Osteoblast (primary cell): ENCODE results near the gene EVI5L. TPM values are rescaled to one million over a fixed set of nuclear protein-coding genes. Genes with fewer than 3 reads are reported as not detected.
A peak's percentile ranks its signal among the peaks of the same experiment; 100 is the strongest.

Experiments used
- DNase-seq: peaks from one replicate; pipeline ENCODE4 v3.0.0; 2011; ENCODE audit warnings: low spot score, mixed read lengths; ENCODE audit not compliant: insufficient read length; ENCODE audit errors: missing footprints
- H2AFZ ChIP-seq: 2 replicates; pipeline ENCODE4 v1.6.0; 2011; ENCODE audit warnings: mild to moderate bottlenecking, low read length
- H3K27ac ChIP-seq: 2 replicates; pipeline ENCODE4 v1.5.1; 2011; ENCODE audit warnings: mild to moderate bottlenecking, low read depth, low read length, moderate library complexity
- H3K27me3 ChIP-seq: 2 replicates; pipeline ENCODE4 v1.6.0; 2012; ENCODE audit warnings: mild to moderate bottlenecking, control low read depth, inconsistent platforms, low read length, moderate library complexity; ENCODE audit not compliant: insufficient read depth
- H3K36me3 ChIP-seq: 2 replicates; pipeline ENCODE4 v1.5.1; 2011; ENCODE audit warnings: mild to moderate bottlenecking, low read length, control low read depth, moderate library complexity; ENCODE audit not compliant: insufficient read depth
- H3K4me1 ChIP-seq: 2 replicates; pipeline ENCODE4 v1.5.1; 2011; ENCODE audit warnings: mild to moderate bottlenecking, low read length, control low read depth, moderate library complexity; ENCODE audit not compliant: insufficient read depth
- H3K4me2 ChIP-seq: 2 replicates; pipeline ENCODE4 v1.6.0; 2011; ENCODE audit warnings: mild to moderate bottlenecking, low read length; ENCODE audit not compliant: insufficient read depth
- H3K4me3 ChIP-seq: fragments of 200-600 bp; sonication (generic); 3 replicates; pipeline ENCODE4 v1.5.1; 2012; ENCODE audit warnings: mild to moderate bottlenecking, low read length, inconsistent platforms; ENCODE audit not compliant: insufficient read depth
- H3K79me2 ChIP-seq: 2 replicates; pipeline ENCODE4 v1.6.0; 2012; ENCODE audit warnings: mild to moderate bottlenecking, low read length, control low read depth, inconsistent platforms; ENCODE audit not compliant: insufficient read depth
- H3K9me3 ChIP-seq: 2 replicates; pipeline ENCODE4 v1.5.1; 2011; ENCODE audit warnings: low read depth, low read length, control low read depth
- H4K20me1 ChIP-seq: 2 replicates; pipeline ENCODE4 v1.6.0; 2012; ENCODE audit warnings: mild to moderate bottlenecking, low read length, control low read depth; ENCODE audit not compliant: insufficient read depth
- total RNA-seq: library from RNA; depleted of rRNA; stranded (reverse); fragments of >200 nt; gene quantifications from 2 replicates; pipeline ENCODE4 v1.2.3, GENCODE V29; 2012
- TF ChIP-seq, protein P1 (sequence below): IDR thresholded peaks from 2 replicates; pipeline ENCODE4 v1.5.1; 2011; ENCODE audit warnings: mild to moderate bottlenecking, low read depth, low read length, moderate library complexity; ENCODE audit errors: extremely low read depth

EVI5L gene
- total RNA-seq, 1 donor = 26.1 TPM

DNA sequence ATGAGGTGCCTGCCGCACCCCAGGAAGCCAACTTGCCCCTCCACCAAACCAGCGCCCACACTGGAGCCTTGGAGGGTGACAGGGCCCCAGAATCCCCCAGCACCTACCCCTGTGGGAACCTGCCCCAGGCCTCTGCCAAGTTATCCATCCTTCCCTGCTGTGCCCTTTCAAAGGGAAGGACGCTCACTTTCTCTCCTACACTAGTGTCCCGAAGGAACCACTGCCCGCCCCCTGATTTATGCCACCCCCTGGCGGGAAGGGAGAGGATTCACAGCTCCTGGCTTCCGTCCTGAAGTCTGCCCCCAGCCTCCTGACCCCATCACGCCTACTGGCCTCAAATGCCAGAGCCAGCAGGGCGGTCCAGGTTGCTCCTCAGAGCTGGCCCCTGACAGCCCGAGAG, 1.4 kb downstream of the EVI5L start:
- TF ChIP-seq, protein P1, sequence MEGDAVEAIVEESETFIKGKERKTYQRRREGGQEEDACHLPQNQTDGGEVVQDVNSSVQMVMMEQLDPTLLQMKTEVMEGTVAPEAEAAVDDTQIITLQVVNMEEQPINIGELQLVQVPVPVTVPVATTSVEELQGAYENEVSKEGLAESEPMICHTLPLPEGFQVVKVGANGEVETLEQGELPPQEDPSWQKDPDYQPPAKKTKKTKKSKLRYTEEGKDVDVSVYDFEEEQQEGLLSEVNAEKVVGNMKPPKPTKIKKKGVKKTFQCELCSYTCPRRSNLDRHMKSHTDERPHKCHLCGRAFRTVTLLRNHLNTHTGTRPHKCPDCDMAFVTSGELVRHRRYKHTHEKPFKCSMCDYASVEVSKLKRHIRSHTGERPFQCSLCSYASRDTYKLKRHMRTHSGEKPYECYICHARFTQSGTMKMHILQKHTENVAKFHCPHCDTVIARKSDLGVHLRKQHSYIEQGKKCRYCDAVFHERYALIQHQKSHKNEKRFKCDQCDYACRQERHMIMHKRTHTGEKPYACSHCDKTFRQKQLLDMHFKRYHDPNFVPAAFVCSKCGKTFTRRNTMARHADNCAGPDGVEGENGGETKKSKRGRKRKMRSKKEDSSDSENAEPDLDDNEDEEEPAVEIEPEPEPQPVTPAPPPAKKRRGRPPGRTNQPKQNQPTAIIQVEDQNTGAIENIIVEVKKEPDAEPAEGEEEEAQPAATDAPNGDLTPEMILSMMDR = peak; percentile 53
- peaks cover 38% of the 10 kb centered on the region for H3K79me2 ChIP-seq
- H2AFZ ChIP-seq = peak overlapping the region; percentile 0
- peak; percentile 97 for DNase-seq
- no peak overlapping the region for H3K27ac ChIP-seq
- no peaks in the 10 kb centered on the region for H3K36me3 ChIP-seq
- no peaks in the 10 kb centered on the region for H3K27me3 ChIP-seq
- peaks cover 12% of the 10 kb centered on the region for H4K20me1 ChIP-seq
- H3K4me2 ChIP-seq = peak overlapping the region; percentile 74
- H3K9me3 ChIP-seq = no peaks in the 10 kb centered on the region
- peak overlapping the region; percentile 74 for H3K4me3 ChIP-seq
- peaks cover 19% of the 10 kb centered on the region for H3K4me1 ChIP-seq

DNA sequence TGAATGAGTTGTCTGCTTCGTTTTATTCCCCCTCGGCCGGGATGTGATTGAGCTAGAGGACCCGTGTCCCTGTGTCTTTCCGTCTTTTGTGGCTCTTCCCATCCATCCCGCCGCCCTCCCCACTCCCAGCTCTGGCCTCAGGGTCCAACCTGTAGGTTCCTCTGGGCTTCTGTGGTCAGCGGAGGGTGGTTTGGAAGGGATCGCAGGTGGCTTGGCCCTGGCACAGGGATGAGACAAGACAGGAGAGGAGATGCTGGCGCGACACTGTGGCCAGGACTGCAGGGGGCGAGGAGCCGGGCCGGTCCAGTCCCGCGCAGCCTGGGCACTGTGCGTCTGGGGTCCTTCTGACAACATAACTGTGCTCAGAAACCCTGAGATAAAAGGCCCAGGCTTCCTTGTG, 2.0 kb downstream of the EVI5L start:
- Histone ChIP-seq H3K79me2 (peaks cover 38% of the 10 kb centered on the region), H3K4me3 (peak overlapping the region; percentile 74), H4K20me1 (peaks cover 12% of the 10 kb centered on the region), H3K27me3 (no peaks in the 10 kb centered on the region), H3K36me3 (no peaks in the 10 kb centered on the region), H3K27ac (no peak overlapping the region), H3K4me1 (peaks cover 19% of the 10 kb centered on the region), H3K9me3 (no peaks in the 10 kb centered on the region), H2AFZ (no peak overlapping the region), H3K4me2 (peak overlapping the region; percentile 74)
- TF ChIP-seq, protein P1 = no peak
- no peak for DNase-seq

- no peak for DNase-seq
- H3K4me2 ChIP-seq = no peak overlapping the region
- no peaks in the 10 kb centered on the region for H3K36me3 ChIP-seq
Observed at GRCh38 chr19:7832781-7833180, 2.8 kb downstream of the EVI5L start.

DNA sequence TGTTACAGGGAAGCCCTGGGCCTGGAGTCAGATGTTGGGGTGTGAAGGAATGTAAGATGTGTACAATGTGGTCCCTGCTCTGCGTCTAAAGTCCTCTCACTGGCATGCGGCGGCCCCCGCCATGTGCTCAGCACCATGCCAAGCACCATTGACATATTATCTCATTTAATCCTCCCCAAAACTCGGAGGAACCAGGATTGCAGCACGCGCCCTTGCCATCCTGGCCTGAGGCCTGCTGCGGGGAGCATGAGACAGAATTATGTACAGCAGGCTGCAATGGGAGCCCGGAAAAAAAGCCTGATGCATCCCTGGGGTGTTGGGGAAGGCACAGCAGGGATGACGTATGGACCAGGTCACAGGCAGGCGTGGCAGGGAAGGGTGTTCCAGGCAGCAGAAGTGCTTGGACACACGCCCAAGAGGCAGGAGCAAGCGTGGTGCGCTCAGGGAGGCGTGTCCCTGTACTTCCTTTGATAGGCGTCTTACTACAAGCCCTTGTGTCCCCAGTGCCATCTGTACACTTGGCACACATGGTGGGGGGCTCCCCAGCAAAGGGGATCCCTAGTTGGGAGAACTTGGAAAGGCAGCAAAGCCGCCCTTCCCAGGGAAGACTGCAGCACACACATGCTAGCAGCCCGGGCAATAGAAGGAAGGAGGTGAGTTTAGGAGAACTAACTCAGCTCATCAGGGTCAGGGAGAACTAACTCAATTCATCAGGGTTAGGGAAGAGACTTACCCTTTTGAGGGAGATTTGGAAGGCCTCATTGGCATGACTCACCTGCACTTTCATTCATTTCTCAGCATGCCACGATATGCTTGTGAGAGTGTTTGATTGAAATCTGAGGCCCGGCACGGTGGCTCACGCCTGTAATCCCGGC, 3.4 kb downstream of the EVI5L start:
- peaks cover 43% of the 10 kb centered on the region for H3K79me2 ChIP-seq
- no peak for DNase-seq
- H3K4me3 ChIP-seq = no peak overlapping the region
- H3K27me3 ChIP-seq = no peaks in the 10 kb centered on the region
- H4K20me1 ChIP-seq = peaks cover 12% of the 10 kb centered on the region
- no peaks in the 10 kb centered on the region for H3K36me3 ChIP-seq
- no peaks in the 10 kb centered on the region for H3K9me3 ChIP-seq
- peak overlapping the region; percentile 20 for H3K27ac ChIP-seq
- TF ChIP-seq, protein P1 = no peak
- H2AFZ ChIP-seq = no peak overlapping the region
- no peak overlapping the region for H3K4me2 ChIP-seq
- peaks cover 28% of the 10 kb centered on the region for H3K4me1 ChIP-seq

More at GRCh38 chr19:7832781-7833180, 2.8 kb downstream of the EVI5L start:
- Histone ChIP-seq H3K4me3 (no peak overlapping the region), H3K27me3 (no peaks in the 10 kb centered on the region), H3K79me2 (peaks cover 40% of the 10 kb centered on the region), H3K9me3 (no peaks in the 10 kb centered on the region), H3K27ac (no peak overlapping the region), H2AFZ (no peak overlapping the region), H3K4me1 (peaks cover 24% of the 10 kb centered on the region), H4K20me1 (peaks cover 12% of the 10 kb centered on the region)
- TF ChIP-seq, protein P1 = no peak
